Omental fat pad (tissue), 4 donors: ENCODE data around the gene LEPROT. TPM values are rescaled to one million over a fixed set of nuclear protein-coding genes. Genes with fewer than 3 reads are reported as not detected.

ENCODE experiments used
- ATAC-seq: fragments of 150-250 bp; one replicate; pipeline ENCODE4 v1.9.1; 2016; ENCODE audit warnings: mild to moderate bottlenecking, moderate library complexity; ENCODE audit not compliant: low FRiP score
- DNase-seq: peaks from one replicate; pipeline ENCODE4 v3.0.0-alpha.2; 2019; ENCODE audit warnings: low spot score
- total RNA-seq, 4 donors: library from RNA; depleted of rRNA; stranded (reverse); fragments of >200 nt; gene quantifications; one replicate each; pipeline ENCODE4 v1.1.0, GENCODE V29; 2016
- TF ChIP-seq, protein P1 (sequence below), 3 donors: fragments of 450-650 bp; IDR thresholded peaks; one replicate each; pipeline ENCODE4 v1.5.1; 2016 to 2017; ENCODE audit warnings: antibody characterized with exemption in 3 of 3, mild to moderate bottlenecking in 3 of 3, moderate library complexity in 2 of 3

LEPROT gene
- total RNA-seq, 4 donors from 2014 or later, result 61.1 to 123 (median 75.1) TPM

DNA sequence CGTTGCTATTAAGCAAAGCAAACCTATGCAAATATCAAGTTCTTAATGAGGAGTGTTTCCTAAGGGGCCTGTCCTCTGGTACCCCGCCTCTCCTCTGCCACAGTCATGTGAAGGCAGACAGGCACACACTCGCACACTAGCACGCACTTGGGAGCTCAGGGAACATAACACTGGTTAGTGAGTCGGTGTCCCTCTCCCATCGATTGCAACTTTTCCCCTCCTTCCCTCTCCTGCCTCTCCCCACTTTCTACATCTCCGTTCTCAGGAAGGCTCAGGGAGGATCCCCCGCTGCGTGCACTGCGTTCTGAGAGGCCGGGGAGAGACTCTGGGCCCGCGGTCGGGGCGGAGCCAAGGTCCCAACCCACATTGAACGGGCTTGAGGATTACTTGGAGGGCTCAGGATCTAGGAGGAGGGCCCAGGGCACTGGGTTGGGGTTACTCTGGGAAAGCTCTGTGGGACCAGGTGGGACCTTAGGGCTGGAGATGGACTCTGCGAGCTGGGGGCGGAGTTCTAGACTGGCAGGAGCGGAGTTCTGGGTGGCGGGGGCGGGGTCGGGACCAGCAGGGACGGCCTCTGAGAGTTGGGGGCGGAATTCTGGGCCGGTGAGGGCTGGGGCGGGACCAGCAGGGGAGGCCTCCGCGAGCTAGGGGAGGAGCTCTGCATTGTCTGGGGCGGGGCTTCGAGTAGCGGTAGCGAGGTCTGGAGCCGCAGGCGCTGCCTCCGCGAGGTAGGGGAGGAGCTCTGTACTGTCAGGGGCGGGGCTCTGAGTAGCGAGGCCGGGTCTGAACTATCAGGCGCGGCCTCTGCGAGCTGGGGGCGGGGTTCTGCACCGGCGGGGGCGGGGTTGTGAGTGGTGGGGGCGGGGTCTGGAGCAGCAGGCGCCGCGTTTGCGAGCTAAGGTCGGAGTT lies 533 bp upstream of the LEPROT start:
- peak; percentile 90 for DNase-seq
- ATAC-seq, result peak; percentile 98
- TF ChIP-seq, protein P1, sequence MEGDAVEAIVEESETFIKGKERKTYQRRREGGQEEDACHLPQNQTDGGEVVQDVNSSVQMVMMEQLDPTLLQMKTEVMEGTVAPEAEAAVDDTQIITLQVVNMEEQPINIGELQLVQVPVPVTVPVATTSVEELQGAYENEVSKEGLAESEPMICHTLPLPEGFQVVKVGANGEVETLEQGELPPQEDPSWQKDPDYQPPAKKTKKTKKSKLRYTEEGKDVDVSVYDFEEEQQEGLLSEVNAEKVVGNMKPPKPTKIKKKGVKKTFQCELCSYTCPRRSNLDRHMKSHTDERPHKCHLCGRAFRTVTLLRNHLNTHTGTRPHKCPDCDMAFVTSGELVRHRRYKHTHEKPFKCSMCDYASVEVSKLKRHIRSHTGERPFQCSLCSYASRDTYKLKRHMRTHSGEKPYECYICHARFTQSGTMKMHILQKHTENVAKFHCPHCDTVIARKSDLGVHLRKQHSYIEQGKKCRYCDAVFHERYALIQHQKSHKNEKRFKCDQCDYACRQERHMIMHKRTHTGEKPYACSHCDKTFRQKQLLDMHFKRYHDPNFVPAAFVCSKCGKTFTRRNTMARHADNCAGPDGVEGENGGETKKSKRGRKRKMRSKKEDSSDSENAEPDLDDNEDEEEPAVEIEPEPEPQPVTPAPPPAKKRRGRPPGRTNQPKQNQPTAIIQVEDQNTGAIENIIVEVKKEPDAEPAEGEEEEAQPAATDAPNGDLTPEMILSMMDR (IDR thresholded peaks at IDR 0.05), result no peak

- TF ChIP-seq, protein P1 (IDR thresholded peaks at IDR 0.05), result no peak
- ATAC-seq, result no peak
- DNase-seq, result no peak
Measured at GRCh38 chr1:65421351-65422025, 1.0 kb downstream of the LEPROT start.

DNA sequence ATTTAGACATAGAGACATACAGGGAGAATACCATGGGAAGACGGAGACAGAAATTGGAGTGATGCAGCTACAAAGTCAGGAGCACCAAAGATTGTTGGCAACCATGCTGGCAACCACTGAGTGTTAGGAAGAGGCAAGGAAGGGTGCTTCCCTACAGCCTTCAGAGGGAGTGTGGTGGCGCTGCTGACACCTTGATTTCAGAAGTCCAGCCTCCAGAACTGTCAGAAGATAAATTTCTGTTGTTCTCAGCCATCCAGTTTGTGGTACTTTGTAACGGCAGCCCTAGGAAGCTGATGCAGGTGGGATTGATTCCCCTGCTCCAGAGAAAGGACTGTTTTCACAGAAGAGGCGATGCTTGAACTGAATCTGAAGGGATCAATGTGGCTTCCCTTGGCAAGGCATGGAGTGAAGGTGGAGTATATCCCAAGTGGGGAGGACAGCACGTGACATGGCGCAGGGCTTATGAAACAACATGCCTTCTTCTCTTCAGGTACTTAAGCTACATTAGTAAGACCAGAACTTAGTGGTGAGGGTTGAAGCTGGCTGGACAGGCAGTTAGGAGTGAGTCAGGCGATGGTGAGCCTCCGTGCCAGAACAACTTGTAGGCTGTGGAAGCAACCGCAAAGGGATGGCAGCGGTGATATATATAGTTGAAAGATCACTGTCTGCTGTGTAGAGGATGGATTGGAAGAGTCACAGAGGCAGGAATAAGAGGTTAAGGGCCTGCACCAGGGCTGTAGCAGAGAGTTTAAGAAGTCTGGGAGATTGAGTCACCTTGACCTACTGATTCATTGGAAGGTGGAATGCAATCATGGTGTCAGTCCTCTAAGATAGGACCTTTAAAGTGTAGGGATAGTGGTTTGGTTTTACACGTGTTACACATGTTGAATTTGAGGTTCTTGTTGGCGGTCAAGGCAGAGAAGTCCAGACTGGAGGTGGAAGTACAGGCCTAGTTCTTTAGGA lies 2.1 kb downstream of the LEPROT start:
- no peak for DNase-seq
- no peak for ATAC-seq
- TF ChIP-seq, protein P1 (IDR thresholded peaks at IDR 0.05), result no peak

GRCh38 chr1:65423884-65424572 lies 3.6 kb downstream of the LEPROT start:
- no peak for ATAC-seq
- no peak for DNase-seq
- TF ChIP-seq, protein P1 (IDR thresholded peaks at IDR 0.05), result no peak

- ATAC-seq, result no peak
- no peak for DNase-seq
- TF ChIP-seq, protein P1 (IDR thresholded peaks at IDR 0.05), result no peak
Measured at GRCh38 chr1:65424573-65424889, 4.1 kb downstream of the LEPROT start.

GRCh38 chr1:65425006-65425405 lies 4.5 kb downstream of the LEPROT start:
- TF ChIP-seq, protein P1 (IDR thresholded peaks at IDR 0.05), result no peak
- no peak for DNase-seq
- no peak for ATAC-seq
